HG03064 (cell line): ENCODE results near the gene LRSAM1.

Source experiments
- ATAC-seq: cut with Tn5 transposase; IDR thresholded peaks from one replicate; pipeline ENCODE4 v1.9.1; 2021; ENCODE audit warnings: low read depth; ENCODE audit not compliant: unreplicated experiment

Gene LRSAM1

DNA sequence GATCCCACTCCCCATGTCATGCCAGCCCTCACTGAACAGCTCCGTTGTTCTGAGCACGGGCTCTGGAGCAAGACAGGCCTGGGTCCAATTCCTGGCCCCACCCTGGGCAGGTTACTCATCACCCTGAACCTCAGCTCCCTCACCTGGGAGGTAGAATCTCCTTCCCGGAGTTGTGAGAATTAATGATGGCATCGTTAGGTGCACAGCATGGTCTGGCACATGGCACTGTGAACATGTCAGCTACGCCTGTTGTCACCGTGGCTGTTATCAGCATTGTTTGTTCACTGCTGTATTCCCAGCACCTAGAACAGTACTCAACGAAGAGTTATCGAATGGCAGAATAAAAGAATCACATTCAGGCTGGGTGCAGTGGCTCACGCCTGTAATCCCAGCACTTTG, 43.0 kb downstream of the LRSAM1 start:
- ATAC-seq, result no peak

DNA sequence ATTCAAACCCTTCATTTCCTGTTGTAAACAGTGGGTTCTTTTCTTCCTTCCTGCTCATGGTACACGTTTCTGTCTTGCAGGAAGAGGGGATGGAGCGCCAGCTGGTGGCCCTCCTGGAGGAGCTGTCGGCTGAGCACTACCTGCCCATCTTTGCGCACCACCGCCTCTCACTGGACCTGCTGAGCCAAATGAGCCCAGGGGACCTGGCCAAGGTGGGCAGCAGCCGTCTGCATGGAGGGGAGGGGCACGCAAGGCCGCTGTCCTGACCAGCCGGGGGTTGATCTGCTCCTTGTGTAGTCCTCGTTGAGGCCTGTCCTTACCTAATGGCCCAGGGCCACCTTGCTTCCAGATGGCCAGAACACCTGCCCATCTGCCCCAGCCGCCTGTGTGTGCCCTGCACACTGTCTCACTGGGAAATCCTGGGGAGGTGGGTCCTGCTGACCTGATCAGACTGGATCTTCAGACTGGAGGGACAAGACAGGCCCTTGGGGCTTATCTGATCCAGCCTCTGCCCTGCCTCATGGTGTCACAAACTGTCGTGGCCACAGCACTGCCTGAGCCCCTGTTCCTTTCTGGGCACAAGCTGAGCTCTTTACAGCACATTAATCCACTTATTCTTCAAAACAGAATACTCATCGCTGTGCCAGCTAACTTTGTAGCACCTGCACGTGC, 44.7 kb downstream of the LRSAM1 start:
- no peak for ATAC-seq

DNA sequence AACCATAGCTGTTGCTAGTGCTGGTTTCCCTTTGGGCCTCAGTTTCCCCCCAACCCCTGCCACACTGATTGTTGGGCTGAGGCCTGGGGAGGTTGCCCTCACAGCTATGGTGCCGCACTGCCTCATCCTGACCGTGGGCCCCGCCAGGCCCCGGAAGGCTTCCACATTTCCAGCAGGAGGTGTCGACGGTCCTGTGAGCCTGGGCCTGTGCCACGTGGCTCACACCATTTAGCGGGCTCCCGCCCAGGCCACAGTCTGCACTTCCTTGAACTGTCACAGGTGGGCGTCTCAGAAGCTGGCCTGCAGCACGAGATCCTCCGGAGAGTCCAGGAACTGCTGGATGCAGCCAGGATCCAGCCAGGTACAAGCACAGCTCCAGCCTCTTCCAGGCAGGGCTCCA, 45.7 kb downstream of the LRSAM1 start:
- no peak for ATAC-seq

- ATAC-seq, result no peak
Observed at GRCh38 chr9:127497656-127498290, 46.5 kb downstream of the LRSAM1 start.

GRCh38 chr9:127498298-127498697, 47.0 kb downstream of the LRSAM1 start:
- no peak for ATAC-seq

DNA sequence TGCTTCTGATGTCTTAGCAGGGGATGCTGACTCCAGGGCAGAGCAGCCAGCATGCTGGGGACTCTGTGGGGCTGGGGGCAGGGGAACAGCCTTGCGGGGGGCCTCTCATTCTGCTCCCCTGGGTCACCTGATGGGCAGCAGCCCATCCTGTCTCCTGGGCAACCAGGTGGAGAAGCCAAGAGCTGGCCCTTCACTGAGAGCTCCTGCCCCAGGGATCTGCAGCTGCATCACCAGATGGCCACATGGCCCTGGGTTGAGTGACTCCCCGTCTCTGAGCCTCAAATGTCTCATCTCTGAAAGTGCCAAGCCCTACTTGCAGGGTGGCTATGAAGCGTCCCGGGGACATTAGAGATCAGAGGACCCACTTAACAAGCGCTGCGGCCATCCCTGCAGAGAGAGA, 49.1 kb downstream of the LRSAM1 start:
- no peak for ATAC-seq

- ATAC-seq, result no peak
Observed at GRCh38 chr9:127500862-127501261, 49.6 kb downstream of the LRSAM1 start.

DNA sequence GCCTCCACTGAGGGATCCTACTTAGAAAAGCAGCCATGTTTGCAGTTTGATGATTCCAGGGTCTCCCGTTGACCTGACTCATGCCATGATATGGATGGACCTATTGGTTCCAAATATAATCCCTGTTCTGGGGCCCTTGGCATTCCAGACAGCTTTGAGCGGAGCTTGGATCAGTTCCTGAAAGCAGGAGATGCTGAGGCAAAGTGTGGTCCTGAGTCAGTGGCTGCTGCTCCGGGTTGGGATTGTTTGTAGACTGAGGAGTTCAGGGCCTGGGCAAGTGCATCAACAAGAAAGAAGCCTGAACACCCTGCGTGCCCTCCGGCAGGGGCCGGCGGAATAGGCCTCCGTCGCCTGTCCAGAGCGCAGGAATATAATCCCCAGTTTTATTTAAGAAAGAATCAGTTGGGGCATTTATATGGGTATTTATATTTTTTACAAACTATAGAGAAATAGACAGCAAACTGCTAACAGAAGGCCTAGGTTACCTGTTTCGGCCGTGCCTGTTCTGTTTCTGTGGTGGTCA, 50.6 kb downstream of the LRSAM1 start:
- ATAC-seq, result no peak

GRCh38 chr9:127502706-127503378, 51.5 kb downstream of the LRSAM1 start:
- no peak for ATAC-seq

DNA sequence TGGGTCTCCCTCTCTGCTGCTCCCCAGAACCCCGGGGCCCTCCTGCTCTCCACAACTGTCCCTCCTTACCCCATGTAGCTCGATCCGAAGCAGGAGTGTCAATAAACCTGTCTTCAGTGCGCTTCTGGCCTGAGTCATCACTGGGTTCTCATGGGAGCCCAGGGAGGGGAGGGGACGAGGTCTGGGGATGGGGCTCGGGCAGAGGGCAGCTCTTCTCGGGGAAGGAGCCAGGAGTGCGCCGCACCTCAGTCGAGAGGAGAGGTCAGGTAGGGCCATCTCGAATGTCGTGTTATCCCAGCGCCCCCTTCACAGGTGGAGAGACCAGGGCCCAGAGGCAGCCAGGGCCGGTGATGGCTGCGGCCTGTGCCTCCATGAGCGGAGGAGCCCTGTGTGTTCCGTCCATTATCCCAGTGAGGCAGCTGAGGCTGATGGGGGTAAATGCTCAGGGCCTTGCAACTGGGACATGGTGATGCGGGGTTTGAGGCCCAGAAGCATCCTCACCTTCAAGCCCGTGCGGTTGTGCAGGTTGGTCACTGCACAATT, 52.1 kb downstream of the LRSAM1 start:
- ATAC-seq, result no peak

DNA sequence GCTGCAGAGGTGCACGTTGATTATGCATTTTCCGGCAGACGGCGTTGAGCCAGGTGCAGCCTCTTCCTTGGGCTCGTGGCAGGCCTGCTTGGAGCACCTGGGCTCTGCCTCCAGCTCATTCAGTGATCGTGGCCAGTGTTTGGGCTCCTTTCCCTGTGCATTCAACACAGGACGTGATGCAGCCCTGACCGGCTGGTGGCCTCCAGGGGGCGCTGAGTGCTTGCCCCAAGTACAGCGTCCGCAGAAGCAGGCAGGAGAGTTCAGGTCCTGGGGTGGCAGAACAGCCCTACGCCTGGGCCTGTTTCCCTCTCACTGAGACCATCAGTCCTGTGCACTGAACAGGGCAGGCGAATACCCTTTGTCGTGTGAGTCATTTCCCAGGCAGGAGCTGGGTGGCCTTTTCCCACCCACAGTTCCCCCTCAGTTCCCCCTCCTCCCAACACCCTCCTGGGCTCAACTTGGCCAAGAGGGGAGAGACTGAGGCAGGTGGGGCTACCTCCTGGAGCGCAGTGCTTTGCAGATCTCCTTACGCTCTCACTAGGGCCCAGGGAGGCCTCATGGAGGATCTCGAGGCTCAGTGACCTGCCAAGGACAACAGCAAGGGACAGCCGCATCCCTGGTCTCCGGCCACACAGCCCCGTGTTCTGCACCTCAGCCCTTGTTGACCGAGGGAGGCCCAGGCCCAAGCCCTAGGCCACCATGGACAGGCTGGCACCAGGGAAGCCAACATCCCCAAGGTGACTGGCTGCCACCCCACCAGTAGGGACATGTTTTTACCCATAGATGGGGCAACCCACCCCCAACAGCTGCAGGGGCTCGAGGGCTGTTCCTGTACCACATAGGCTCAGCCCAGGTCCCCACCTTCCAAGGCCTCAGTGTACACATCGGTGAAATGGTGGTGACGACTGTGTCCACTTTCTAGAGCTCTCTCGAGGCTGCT, 52.9 kb downstream of the LRSAM1 start:
- ATAC-seq, result no peak

- no peak for ATAC-seq
Observed at GRCh38 chr9:127504887-127505251, 53.6 kb downstream of the LRSAM1 start.

GRCh38 chr9:127505396-127506116, 54.2 kb downstream of the LRSAM1 start:
- ATAC-seq, result no peak

GRCh38 chr9:127506117-127506813, 55.0 kb downstream of the LRSAM1 start:
- no peak for ATAC-seq

- ATAC-seq, result no peak
Observed at GRCh38 chr9:127506814-127507750, 55.8 kb downstream of the LRSAM1 start.

DNA sequence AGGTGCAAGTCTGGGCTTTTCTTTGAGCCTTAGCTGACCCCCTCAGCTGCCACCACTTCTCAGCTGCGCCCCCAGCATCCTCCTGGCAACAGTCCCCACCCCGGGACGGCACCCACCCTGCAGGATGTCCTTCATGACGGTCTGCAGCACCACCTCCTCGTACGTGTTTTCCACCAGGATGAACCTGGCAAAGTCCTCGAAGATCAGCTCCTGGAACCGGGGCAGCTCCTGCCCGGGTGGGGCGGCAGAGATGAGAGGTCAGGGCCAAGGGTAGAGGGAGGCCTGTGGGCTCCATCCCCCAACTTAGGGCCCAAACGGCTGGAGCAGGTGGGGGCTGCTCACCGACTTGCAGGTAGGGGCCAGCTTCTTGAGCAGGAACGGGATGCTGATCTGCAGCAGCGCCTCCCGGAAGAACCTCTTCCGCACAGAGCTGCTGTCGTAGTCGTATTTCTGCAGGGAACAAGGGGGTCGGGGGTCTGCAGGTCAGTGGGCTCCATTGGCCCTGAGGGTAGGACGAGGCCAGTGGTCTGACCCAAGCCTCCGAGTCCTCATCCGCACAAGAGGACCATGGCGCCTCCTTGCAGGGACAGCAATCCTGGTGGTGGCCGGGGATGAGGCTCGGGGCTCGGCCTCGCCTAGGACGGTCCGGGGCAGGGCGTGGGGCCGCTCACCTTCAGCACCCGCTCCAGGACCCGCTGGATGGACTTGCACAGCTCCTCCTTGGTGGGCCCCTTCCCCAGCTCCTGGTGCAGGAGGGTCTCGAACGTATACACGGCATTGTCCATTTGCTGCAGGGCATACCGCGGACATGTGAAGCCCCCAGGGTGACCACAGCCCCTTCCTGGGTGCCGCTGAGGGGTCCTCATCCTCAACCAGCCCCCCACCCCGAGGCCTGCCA, 56.7 kb downstream of the LRSAM1 start:
- ATAC-seq, result no peak

DNA sequence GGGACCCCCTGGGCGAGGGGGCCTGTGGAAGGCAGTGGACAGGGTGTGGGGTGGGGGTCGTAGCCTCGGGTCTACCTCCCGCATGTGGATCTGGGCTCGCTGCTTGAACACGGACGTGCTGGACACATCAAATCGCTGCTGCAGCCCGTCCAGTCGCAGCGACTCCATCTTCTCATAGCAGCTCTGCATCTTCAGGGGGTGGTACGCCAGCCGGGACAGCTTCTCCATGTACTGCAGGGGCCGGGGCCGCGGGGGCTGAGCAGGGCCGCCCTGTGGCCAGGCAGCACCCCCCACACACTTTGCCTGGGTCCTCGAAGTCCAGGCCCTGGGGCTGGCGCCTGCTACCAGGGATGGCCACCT, 57.6 kb downstream of the LRSAM1 start:
- ATAC-seq, result no peak
